Astrocyte of the cerebellum (primary cell): ENCODE results near the gene RABL2B.

Experiments
- DNase-seq: peaks from one replicate; pipeline ENCODE4 v3.0.0-alpha.2; 2011; ENCODE audit warnings: low read depth
- H3K4me3 ChIP-seq: 2 replicates; pipeline ENCODE4 v1.5.1; 2011; ENCODE audit warnings: mild to moderate bottlenecking, low read depth, low read length, moderate library complexity
- in situ Hi-C: cut with HindIII; loops from 2 replicates; pipeline ENCODE4 v1.10.0; 2017; ENCODE audit warnings: low sequenced_read_pairs
- TF ChIP-seq, protein P1 (sequence below): IDR thresholded peaks from 2 replicates; pipeline ENCODE4 v1.5.1; 2012; ENCODE audit warnings: low read length, low read depth, moderate library complexity, mild to moderate bottlenecking; ENCODE audit errors: missing control alignments

The RABL2B gene

DNA sequence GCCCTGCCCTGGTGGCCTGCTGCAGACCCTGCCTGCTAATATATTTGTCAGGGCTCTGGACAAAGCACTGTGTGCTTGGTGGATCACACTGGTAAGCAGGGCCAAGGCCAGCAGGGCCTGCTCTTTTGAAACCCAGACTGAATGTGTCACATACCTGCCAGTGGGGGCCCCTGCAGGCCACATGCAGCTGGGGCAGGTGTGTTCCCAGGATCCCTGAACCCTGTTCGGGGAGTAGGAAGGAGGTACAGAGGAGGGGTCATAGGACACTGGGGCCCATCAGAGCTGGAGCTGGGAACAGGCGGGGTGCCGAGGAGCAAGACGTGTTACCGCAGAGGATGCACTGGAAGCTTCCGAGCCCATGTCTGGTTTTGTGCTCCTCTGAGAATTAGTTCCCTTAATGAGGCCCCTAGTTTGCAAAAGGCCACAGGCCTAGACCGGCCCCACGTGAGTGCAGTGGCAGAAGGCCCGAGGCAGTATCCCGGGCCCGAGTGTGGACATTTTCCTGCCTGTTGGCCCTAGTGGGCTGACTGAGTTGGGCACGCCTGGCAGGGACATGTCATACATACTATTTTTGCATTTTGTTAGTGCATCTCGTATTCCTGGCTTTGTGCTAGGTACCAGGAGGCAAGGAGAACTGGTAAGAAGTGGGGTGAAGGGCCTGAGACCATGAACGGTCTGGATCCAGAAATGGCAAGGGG, 56.6 kb downstream of the RABL2B start:
- in situ Hi-C loops: no loop called here
- H3K4me3 ChIP-seq: no peak overlapping the region
- no peak for DNase-seq
- TF ChIP-seq, protein P1, sequence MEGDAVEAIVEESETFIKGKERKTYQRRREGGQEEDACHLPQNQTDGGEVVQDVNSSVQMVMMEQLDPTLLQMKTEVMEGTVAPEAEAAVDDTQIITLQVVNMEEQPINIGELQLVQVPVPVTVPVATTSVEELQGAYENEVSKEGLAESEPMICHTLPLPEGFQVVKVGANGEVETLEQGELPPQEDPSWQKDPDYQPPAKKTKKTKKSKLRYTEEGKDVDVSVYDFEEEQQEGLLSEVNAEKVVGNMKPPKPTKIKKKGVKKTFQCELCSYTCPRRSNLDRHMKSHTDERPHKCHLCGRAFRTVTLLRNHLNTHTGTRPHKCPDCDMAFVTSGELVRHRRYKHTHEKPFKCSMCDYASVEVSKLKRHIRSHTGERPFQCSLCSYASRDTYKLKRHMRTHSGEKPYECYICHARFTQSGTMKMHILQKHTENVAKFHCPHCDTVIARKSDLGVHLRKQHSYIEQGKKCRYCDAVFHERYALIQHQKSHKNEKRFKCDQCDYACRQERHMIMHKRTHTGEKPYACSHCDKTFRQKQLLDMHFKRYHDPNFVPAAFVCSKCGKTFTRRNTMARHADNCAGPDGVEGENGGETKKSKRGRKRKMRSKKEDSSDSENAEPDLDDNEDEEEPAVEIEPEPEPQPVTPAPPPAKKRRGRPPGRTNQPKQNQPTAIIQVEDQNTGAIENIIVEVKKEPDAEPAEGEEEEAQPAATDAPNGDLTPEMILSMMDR: no peak

DNA sequence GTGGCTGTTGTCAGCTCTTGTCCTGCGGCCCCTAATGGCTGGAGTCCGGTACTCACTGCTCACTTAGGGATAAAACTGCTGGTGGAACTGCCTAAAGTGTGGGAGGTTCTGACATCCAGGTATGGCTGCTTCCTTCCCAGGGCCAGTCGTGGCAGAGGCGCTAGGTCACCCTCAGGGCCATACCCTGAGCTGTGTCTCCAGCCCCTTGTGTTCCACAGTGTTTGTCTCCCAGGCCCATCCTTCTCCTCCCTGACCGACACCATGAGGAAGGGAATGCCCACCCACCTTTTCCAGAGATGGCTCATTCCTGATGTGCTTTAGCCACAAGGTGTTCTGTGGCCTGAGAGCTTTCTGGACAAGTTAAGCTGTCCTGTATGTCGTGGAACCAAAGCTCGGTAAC, 57.8 kb downstream of the RABL2B start:
- in situ Hi-C loops: no loop called here
- TF ChIP-seq, protein P1: no peak
- no peak for DNase-seq
- H3K4me3 ChIP-seq: no peak overlapping the region

DNA sequence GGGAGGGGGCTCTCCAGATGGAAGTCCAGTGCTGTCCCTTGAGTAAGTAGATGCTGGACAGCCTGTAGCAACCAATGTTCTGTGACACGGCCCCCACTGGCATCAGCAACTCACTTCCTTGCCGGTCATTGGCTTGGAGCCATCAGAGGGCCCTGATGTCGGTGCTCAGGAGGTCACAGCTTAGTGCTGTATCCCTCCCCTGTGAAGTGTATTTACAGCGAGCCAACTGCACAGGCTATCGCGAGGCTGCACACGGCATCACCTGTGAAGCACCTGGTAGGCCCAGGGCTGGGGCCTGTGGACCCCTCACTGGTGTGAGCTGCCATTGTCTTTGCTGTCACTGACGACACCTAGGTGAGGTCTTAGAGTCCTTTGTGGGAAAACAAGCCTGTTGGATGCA, 58.8 kb downstream of the RABL2B start:
- no peak for DNase-seq

DNA sequence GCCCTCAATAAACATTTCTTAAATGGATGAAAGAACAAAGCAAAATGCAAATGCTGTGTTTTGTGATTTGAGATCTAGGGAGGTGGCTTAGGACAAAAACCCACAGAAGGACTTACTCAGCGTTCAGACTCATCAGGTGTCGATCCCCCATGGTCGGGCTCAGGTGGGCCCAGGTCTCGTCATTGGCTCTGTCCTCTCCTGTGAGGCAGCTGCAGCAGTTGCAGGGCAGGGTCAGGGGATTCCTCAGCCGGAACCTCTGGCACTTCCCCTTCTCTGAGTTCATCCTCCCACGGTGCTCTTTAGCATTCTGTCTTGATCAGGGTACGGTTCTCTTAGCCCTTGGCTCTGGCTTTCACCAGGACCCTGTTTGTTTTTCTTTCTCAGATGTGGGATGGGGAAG, 59.4 kb downstream of the RABL2B start:
- no peak overlapping the region for H3K4me3 ChIP-seq
- in situ Hi-C loops: no loop called here
- no peak for DNase-seq

More for the DNA sequence above, 58.8 kb downstream of the RABL2B start:
- TF ChIP-seq, protein P1: no peak
- in situ Hi-C loops: no loop called here
- H3K4me3 ChIP-seq: no peak overlapping the region

DNA sequence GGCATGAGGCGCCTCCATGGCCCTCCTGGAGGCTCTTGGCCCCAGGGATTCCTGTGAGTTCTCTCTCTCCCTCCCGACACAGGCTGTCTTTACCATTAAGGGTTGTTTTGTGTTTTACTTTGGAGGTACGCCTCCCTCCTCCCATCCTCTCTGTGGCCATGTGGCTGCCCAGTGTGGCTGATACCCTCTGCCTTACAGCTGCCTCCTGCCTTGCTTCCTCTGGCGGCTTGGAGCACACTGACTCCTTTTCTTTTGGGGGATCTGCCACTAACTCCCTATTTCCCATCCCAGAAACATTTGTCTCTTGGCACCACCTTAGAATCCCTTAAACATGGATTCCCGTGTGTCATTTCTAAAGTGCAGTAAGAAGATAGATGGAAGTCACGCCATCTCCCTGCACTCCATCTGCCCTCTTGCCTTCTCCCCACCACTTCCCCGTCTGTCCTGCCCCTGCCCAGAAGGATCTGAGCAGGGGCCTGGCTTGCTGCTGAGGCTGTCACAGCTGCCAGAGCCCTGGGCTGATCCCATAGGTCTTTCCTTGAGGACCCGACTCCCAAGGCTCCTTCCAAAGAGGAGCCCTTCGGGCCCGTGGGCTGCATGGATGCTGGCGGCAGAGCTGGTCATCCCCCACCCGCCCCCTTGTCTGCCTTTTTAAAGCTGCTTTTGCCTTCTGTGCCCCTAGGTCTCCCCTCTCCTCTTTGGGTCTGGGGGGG, 60.6 kb downstream of the RABL2B start:
- TF ChIP-seq, protein P1: no peak
- in situ Hi-C loops: no loop called here
- DNase-seq: no peak
- H3K4me3 ChIP-seq: no peak overlapping the region

More for the DNA sequence above, 59.4 kb downstream of the RABL2B start:
- TF ChIP-seq, protein P1: no peak

DNA sequence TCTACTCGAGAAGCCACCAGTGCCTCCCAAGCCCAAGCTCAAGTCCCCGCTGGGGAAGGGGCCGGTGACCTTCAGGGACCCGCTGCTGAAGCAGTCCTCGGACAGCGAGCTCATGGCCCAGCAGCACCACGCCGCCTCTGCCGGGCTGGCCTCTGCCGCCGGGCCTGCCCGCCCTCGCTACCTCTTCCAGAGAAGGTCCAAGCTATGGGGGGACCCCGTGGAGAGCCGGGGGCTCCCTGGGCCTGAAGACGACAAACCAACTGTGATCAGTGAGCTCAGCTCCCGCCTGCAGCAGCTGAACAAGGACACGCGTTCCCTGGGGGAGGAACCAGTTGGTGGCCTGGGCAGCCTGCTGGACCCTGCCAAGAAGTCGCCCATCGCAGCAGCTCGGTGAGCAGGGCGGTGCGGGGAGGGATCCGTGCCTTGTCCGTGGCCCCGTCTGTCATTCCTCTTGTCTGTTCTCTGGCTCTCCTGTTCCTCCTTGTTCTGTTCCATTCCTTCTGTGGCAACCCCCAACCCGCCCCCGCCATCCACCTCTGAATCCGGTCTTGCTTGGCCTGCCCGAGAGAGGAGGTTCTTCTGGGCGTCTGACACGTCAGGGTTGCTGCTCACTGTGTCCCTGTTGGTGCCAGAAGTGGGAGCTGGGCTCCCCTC, 61.3 kb downstream of the RABL2B start:
- in situ Hi-C loops: no loop called here
- no peak for DNase-seq
- H3K4me3 ChIP-seq: no peak overlapping the region
- TF ChIP-seq, protein P1: no peak
